Spinal cord (tissue), 10 donors: ENCODE measurements around the gene ZSCAN20. TPM values are rescaled to one million over a fixed set of nuclear protein-coding genes. Genes with fewer than 3 reads are reported as not detected.
"Not testable (repeated sequence)": the region's sequence is repeated elsewhere in the genome, so short reads cannot be mapped to it uniquely, and the experiment has no call there.

Source experiments
- DNase-seq, 6 donors: peaks; one replicate each; pipeline versions ENCODE4 v3.0.0 to v3.0.0-alpha.2; 2013 to 2015; ENCODE audit warnings: low spot score in 6 of 6, low read depth in 4 of 6
- H3K27ac ChIP-seq: one replicate; pipeline ENCODE4 v1.5.1; 2013; ENCODE audit warnings: low read depth, low read length, control low read depth
- H3K27me3 ChIP-seq: one replicate; pipeline ENCODE4 v1.6.1; 2013; ENCODE audit warnings: low read length; ENCODE audit not compliant: control insufficient read depth, insufficient read depth
- H3K36me3 ChIP-seq: one replicate; pipeline ENCODE4 v1.6.1; 2013; ENCODE audit warnings: low read length; ENCODE audit not compliant: control insufficient read depth, insufficient read depth
- H3K4me1 ChIP-seq: one replicate; pipeline ENCODE4 v1.6.1; 2013; ENCODE audit warnings: low read length; ENCODE audit not compliant: control insufficient read depth, insufficient read depth
- H3K4me3 ChIP-seq: one replicate; pipeline ENCODE4 v1.5.1; 2013; ENCODE audit warnings: low read depth, low read length, control low read depth
- H3K9me3 ChIP-seq: one replicate; pipeline ENCODE4 v1.6.1; 2013; ENCODE audit warnings: low read length; ENCODE audit not compliant: control insufficient read depth, insufficient read depth
- WGBS: methylation state at CpG from one replicate; pipeline ENCODE4 v1.1.5; 2013; ENCODE audit warnings: missing lambda C conversion rate; ENCODE audit not compliant: insufficient coverage; 5-methylcytosine and 5-hydroxymethylcytosine counted together
- polyA plus RNA-seq, 2 donors: library from polyadenylated mRNA; unstranded; fragments of 120-200 nt; gene quantifications; one replicate each; pipeline ENCODE4 v1.2.1, GENCODE V29; 2013; ENCODE audit not compliant: insufficient read length in 2 of 2
- total RNA-seq, 2 donors: library from RNA; depleted of rRNA in 1 of 2; stranded (reverse); fragments of 120-200 nt in 1 of 2; fragments of >200 nt in 1 of 2; gene quantifications; one replicate each; pipeline versions ENCODE4 v1.2.3 to v1.2.4, GENCODE V29; 2013 to 2014
- donor health status: healthy.

Gene ZSCAN20
- total and polyA plus RNA-seq, 4 donors: 3.1 to 8.5 (median 5.7) TPM

GRCh38 chr1:33502726-33503125 lies 30.3 kb downstream of the ZSCAN20 start:
- no peaks in the 10 kb centered on the region for H3K9me3 ChIP-seq
- H3K4me1 ChIP-seq: no peaks in the 10 kb centered on the region
- H3K36me3 ChIP-seq: no peaks in the 10 kb centered on the region
- 95% methylated on average over 3 of the region's 5 CpGs for WGBS
- DNase-seq: no peak
- H3K27me3 ChIP-seq: no peaks in the 10 kb centered on the region
- no peak overlapping the region for H3K4me3 ChIP-seq
- no peak overlapping the region for H3K27ac ChIP-seq

GRCh38 chr1:33503506-33503905 lies 31.1 kb downstream of the ZSCAN20 start:
- WGBS: no CpG with 5 or more reads among the region's 1 CpG
- Histone ChIP-seq H3K36me3 (no peaks in the 10 kb centered on the region), H3K9me3 (no peaks in the 10 kb centered on the region), H3K27ac (no peak overlapping the region), H3K4me1 (no peaks in the 10 kb centered on the region), H3K4me3 (no peak overlapping the region), H3K27me3 (no peaks in the 10 kb centered on the region)
- DNase-seq: no peak

- Histone ChIP-seq H3K27ac (no peak overlapping the region), H3K36me3 (no peaks in the 10 kb centered on the region), H3K9me3 (no peaks in the 10 kb centered on the region), H3K4me1 (no peaks in the 10 kb centered on the region), H3K27me3 (no peaks in the 10 kb centered on the region), H3K4me3 (no peak overlapping the region)
- WGBS: no CpG with 5 or more reads among the region's 3 CpGs
- no peak for DNase-seq
These were observed 35.2 kb downstream of the ZSCAN20 start for GRCh38 chr1:33507661-33508060.

DNA sequence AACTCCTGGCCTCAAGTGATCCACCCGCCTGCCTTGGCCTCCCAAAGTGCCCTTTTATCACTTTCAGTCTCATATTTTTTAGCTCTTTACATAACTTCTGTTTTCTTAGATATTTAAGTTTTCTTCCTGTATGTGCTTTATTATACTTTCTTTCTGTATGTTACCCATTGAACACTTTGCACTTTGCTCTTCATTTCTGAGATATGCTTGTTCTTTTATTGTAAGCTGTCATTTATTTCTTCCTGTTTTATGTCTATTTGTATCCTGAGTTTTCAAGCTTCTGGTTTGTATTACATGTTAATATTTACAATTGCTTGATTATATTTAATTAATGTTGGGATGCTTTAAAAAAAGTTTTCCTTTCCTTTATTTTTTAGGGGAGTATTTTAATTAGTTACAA lies 35.7 kb downstream of the ZSCAN20 start:
- no peaks in the 10 kb centered on the region for H3K36me3 ChIP-seq
- no peak overlapping the region for H3K4me3 ChIP-seq
- H3K9me3 ChIP-seq: no peaks in the 10 kb centered on the region
- DNase-seq: no peak
- H3K27me3 ChIP-seq: no peaks in the 10 kb centered on the region
- H3K27ac ChIP-seq: no peak overlapping the region
- WGBS: no CpG with 5 or more reads among the region's 1 CpG
- H3K4me1 ChIP-seq: no peaks in the 10 kb centered on the region

DNA sequence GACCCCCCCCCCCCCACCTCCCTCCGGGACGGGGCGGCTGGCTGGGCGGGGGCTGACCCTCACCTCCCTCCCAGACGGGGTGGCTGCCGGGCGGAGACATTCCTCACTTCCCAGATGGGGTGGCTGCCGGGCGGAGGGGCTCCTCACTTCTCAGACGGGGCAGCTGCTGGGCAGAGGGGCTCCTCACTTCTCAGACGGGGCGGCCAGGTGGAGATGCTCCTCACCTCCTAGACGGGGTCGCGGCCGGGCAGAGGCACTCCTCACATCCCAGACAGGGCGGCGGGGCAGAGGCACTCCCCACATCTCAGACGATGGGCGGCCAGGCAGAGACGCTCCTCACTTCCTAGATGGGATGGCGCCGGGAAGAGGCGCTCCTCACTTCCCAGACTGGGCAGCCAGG lies 36.8 kb downstream of the ZSCAN20 start:
- not testable (repeated sequence) for H3K4me3 ChIP-seq, DNase-seq, H3K27ac ChIP-seq, H3K9me3 ChIP-seq, H3K36me3 ChIP-seq, H3K27me3 ChIP-seq, H3K4me1 ChIP-seq
- WGBS: 93% methylated on average over 18 of the region's 24 CpGs

DNA sequence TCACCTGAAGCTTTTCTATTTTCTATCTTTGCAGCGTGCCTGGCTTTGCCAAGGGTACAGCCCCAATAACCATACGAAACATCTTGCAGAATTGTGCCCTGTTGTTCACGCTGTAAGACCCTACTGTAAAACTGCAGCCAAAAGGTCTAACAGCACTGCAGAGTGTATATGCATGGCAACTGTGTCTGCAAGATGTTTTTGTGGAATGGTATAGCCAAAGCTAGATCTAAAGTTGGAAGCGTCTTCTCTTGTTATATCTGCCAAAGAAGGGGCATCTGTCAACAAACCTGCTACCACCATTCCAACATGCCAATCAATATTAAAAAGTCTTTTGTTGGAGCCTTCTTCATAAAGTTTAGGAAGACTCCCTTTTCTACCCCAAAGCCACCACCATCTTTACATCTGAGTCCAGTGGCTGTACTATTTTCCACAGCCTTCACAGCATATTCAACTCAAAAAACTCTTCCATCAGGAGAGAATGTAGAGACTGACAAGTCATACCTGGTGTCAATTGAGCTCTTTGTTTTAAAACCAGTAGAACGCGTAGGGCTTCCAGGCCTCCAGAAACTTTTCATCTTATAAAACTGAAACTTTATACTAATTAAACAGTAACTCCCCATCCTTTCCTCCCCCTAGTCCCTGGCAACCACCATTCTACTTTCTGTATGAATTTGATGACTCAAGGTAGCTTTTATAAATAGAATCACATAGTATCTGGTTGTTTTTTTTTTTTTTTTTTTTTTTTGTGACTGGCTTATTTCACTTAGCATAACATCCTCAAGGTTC lies 40.0 kb downstream of the ZSCAN20 start:
- peak in 1 of 6 donors; percentile 79 for DNase-seq
- H3K27ac ChIP-seq: no peak overlapping the region
- no peaks in the 10 kb centered on the region for H3K27me3 ChIP-seq

DNA sequence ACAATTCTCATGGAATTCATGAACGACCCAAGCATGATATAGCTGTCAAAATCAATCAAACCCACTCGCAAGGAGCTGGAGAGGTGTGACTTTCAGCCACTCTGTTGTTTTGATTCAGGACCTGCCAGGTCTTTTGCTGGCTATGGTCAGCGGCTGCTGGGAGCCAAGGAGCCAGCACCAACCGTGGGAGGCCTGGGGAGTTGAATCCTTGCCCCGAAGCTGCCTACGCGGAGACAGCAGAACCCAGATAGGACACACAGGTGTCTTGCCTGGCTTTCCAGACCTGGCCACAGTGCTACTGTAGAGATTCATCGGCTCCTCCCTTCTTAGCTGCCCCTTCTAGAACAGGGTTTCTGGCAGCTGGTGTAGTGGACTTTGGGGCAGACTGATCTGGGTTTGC lies 42.7 kb downstream of the ZSCAN20 start:
- Histone ChIP-seq H3K4me1 (peaks cover 2% of the 10 kb centered on the region), H3K27me3 (no peaks in the 10 kb centered on the region), H3K4me3 (no peak overlapping the region), H3K9me3 (no peaks in the 10 kb centered on the region), H3K36me3 (peaks cover 38% of the 10 kb centered on the region), H3K27ac (no peak overlapping the region)
- no peak for DNase-seq
- WGBS: 82% methylated on average over 8 of the region's 8 CpGs

More for the DNA sequence above, 40.0 kb downstream of the ZSCAN20 start:
- no peak overlapping the region for H3K4me3 ChIP-seq
- 84% methylated on average over 4 of the region's 6 CpGs for WGBS
- H3K36me3 ChIP-seq: peaks cover 16% of the 10 kb centered on the region
- H3K4me1 ChIP-seq: peaks cover 2% of the 10 kb centered on the region
- H3K9me3 ChIP-seq: no peaks in the 10 kb centered on the region

- Histone ChIP-seq H3K36me3 (peaks cover 43% of the 10 kb centered on the region), H3K9me3 (no peaks in the 10 kb centered on the region), H3K4me1 (peaks cover 2% of the 10 kb centered on the region), H3K4me3 (no peak overlapping the region), H3K27ac (no peak overlapping the region), H3K27me3 (no peaks in the 10 kb centered on the region)
- no peak for DNase-seq
- WGBS: 71% methylated on average over 1 of the region's 2 CpGs
These were observed 43.2 kb downstream of the ZSCAN20 start for GRCh38 chr1:33515607-33516006.

GRCh38 chr1:33516428-33516827 lies 44.0 kb downstream of the ZSCAN20 start:
- Histone ChIP-seq H3K36me3 (peaks cover 50% of the 10 kb centered on the region), H3K27ac (no peak overlapping the region), H3K9me3 (no peaks in the 10 kb centered on the region), H3K4me3 (no peak overlapping the region), H3K4me1 (peaks cover 2% of the 10 kb centered on the region), H3K27me3 (no peaks in the 10 kb centered on the region)
- no peak for DNase-seq
- 79% methylated on average over 4 of the region's 9 CpGs for WGBS

DNA sequence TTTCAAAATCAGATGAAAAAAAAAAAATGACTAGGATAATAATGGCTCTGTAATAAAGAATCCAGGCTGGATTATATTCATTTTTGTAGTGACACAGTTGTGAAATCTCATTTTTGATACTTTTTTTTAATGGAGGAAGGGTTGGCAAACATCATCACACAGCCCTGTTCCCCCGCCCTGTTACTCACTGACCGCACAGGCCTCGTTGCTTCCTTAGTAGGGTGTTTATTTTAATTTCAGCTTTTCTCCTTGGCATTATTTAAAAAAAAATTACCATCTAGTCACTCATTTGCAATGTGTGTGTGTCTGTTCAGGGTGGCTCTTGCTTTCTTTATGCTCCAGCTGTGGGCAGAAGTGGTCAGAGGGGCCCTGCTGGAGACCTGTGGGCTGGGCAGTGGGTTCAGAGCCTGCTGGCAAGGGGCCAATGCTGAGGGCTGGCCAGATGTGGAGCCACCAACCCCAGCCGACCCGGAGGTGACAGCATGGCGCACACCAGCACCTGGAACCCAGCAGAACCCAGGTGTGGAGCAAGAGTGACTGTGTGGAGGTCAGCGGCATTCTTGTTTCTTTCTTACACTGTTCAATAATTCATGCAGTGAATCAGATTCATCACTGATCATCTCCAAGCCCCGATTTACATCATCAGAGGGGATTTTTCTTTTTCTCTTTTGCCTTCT lies 44.6 kb downstream of the ZSCAN20 start:
- WGBS: 25% methylated on average over 2 of the region's 8 CpGs
- DNase-seq: no peak
- Histone ChIP-seq H3K27me3 (no peaks in the 10 kb centered on the region), H3K36me3 (peaks cover 55% of the 10 kb centered on the region), H3K27ac (no peak overlapping the region), H3K4me3 (no peak overlapping the region), H3K9me3 (no peaks in the 10 kb centered on the region), H3K4me1 (peaks cover 2% of the 10 kb centered on the region)
